Fibroblast of the aortic adventitia (primary cell): Measurements from ENCODE around the gene IL34. TPM values are rescaled to one million over a fixed set of nuclear protein-coding genes. Genes with fewer than 3 reads are reported as not detected.

Experiments
- DNase-seq: peaks from one replicate; pipeline ENCODE4 v3.0.0-alpha.2; 2010; ENCODE audit warnings: low read depth
- H3K4me3 ChIP-seq: 2 replicates; pipeline ENCODE4 v1.5.1; 2011; ENCODE audit warnings: low read depth, mild to moderate bottlenecking, control low read depth, low read length, moderate library complexity
- total RNA-seq: library from RNA; depleted of rRNA; stranded (reverse); fragments of >200 nt; gene quantifications from 2 replicates; pipeline ENCODE4 v1.2.3, GENCODE V29; 2012; ENCODE audit warnings: low replicate concordance
- TF ChIP-seq, protein P1 (sequence below): IDR thresholded peaks from 2 replicates; pipeline ENCODE4 v1.5.1; 2011; ENCODE audit warnings: mild to moderate bottlenecking, low read length, control low read depth, inconsistent platforms; ENCODE audit not compliant: insufficient read depth

Gene IL34
- total RNA-seq, result 3.4 and 10.9 TPM in 2 replicates

DNA sequence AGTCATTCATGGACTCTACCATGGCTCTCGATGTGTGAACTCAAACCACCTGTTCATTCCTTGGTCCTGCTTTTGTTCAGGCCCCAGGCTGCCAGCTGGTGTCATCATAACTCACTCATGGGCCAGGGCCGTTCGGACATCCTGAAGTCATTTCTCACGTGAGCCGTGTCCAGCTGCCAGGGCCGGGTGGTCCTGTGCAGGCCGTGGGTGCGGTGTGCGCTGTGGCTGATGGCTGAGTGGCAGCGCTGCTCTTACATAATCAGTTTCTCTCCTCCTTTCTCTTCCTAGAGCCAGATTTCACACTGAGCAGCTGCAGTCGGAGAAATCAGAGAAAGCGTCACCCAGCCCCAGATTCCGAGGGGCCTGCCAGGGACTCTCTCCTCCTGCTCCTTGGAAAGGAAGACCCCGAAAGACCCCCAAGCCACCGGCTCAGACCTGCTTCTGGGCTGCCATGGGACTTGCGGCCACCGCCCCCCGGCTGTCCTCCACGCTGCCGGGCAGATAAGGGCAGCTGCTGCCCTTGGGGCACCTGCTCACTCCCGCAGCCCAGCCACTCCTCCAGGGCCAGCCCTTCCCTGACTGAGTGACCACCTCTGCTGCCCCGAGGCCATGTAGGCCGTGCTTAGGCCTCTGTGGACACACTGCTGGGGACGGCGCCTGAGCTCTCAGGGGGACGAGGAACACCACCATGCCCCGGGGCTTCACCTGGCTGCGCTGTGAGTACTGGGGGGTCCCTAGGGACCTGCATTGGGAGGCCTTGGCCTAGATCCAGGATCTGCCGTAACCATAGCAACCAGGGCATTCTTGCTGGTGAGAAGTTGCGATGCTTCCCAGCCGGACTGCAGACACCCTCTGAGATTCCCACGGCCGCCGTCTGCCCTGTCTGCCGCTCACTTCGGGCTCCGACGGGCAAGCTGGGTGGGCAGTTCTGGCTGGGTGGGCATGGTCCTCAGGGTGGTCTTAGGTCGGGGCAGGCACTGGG lies at the start of gene IL34:
Gene IL34, plus strand, starts transcription at position 300 of the 982 bp plus-strand sequence. Its CDS starts 389 bp downstream, at position 689.
- no peak within 1 kb of the TSS for H3K4me3 ChIP-seq
- DNase-seq, result peak; percentile 39
- TF ChIP-seq, protein P1, sequence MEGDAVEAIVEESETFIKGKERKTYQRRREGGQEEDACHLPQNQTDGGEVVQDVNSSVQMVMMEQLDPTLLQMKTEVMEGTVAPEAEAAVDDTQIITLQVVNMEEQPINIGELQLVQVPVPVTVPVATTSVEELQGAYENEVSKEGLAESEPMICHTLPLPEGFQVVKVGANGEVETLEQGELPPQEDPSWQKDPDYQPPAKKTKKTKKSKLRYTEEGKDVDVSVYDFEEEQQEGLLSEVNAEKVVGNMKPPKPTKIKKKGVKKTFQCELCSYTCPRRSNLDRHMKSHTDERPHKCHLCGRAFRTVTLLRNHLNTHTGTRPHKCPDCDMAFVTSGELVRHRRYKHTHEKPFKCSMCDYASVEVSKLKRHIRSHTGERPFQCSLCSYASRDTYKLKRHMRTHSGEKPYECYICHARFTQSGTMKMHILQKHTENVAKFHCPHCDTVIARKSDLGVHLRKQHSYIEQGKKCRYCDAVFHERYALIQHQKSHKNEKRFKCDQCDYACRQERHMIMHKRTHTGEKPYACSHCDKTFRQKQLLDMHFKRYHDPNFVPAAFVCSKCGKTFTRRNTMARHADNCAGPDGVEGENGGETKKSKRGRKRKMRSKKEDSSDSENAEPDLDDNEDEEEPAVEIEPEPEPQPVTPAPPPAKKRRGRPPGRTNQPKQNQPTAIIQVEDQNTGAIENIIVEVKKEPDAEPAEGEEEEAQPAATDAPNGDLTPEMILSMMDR, result no peak

DNA sequence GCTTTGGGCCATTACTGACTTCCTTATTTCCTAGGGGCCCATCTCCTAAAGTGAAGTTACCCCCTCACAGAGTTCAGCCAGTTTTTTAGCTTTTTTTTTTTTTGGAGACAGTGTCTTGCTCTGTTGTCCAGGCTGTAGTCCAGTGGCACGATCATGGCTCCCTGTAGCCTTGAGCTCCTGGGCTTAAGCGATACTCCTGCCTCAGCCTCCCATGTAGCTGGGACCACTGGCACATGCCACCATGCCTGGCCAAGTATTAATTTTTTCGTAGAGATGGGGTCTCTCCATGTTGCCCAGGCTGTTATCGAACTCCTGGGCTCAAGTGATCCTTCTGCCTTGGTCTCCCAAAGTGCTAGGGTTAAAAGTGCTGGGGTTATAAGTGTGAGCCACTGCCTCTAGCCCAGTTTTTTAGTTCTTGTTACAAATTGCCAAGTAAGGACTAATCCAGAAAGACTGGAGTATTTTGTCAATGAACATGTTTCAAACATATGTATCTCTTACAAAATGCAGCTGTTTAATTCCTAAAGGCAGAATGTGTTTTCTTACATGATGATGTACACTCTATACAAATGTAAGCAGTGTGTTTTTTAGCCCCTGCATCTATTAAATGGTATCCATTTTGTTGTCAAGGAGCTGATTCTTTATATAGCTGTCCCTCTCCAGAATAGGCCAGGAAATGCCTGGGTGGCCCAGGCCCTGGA lies 49.1 kb upstream of the IL34 start:
- H3K4me3 ChIP-seq, result no peak overlapping the region
- TF ChIP-seq, protein P1, result no peak
- no peak for DNase-seq

DNA sequence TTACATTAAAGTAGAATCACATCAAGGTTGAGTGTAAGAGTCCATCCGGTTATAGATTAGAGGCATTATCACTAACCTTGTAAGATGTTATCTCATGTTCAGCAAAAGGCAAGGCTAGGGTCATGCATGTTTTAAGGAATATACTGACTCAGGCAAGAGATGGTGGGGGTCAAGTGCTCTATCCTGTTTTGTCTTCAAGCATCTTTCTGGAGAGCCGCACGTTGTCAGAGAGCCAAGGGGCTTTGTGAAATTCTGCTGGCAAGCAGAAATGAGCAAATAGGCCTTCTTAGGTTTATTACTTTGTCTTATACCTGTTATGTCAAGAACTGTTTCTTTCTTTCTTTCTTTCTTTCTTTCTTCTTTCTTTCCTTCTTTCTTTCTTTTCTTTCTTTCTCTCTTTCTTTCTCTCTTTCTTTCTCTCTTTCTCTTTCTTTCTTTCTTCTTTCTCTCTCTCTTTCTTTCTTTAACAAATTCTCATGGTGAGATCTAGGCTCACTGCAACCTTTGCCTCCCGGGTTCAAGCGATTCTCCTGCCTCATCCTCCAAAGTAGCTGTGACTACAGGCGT lies 47.3 kb upstream of the IL34 start:
- TF ChIP-seq, protein P1, result no peak
- H3K4me3 ChIP-seq, result no peak overlapping the region
- DNase-seq, result no peak

DNA sequence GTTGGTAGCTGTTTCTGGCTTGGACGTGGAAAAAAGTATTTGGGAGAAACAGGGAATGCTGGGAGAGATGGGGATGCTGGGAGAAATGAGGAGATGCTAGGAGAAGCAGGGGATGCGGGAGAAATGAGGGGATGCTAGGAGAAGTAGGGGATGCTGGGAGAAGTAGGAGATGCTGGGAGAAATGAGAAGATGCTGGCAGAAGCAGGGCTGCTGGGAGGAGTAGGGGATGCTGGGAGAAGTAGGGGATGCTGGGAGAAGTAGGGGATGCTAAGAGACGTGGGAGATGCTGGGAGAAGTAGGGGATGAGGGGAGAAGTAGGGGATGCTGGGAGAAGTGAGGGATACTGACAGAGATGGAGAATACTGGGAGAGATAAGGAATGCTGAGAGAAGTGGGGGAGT lies 45.6 kb upstream of the IL34 start:
- TF ChIP-seq, protein P1, result no peak
- H3K4me3 ChIP-seq, result no peak overlapping the region
- DNase-seq, result no peak

DNA sequence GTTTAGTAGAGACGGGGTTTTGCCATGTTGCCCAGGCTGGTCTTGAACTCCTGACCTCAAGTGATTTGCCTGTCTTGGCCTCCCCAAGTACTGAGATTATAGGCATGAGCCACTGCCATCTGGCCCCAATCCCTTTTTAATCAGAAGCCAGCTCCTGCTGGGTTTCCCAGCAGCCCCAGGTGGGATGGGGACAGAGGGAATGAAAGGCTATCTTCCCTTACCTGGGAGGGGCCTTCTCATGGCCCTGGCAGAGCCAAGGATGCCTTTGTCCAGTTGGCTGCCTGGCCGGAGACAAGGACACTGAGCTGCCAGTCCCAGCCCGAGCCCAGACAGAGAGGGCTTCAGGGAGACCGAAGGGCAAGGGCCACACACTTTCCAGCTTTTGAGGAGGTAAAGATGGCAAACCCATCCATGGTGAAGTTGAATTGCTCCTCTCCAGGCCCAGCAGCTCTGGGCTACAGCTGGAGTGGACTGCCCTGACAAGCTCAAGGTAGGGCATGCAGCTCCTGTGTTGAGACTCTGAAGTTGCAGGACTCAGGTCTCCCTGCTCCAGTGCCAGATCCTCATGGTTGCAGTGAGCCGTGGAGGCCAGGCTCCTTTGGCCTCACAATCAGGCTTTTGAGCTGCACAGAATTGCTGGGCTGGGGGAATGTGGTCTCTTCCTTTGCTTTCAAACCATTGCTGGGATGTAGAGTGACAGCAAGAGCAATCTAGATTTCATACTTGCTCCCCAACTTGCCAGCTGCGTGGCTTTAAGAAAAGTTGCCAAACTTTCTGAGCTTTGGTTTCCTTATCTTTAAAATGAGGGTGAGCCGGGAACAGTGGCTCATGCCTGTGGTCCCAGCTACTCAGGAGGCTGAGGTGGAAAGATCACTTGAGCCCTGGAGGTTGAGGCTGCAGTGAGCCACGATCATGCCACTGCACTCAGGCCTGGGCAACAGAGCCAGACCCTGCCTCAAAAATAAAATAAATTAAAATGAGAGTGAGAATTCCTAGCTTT lies 44.5 kb upstream of the IL34 start:
- peak; percentile 78 for DNase-seq
- H3K4me3 ChIP-seq, result no peak overlapping the region
- TF ChIP-seq, protein P1, result no peak

DNA sequence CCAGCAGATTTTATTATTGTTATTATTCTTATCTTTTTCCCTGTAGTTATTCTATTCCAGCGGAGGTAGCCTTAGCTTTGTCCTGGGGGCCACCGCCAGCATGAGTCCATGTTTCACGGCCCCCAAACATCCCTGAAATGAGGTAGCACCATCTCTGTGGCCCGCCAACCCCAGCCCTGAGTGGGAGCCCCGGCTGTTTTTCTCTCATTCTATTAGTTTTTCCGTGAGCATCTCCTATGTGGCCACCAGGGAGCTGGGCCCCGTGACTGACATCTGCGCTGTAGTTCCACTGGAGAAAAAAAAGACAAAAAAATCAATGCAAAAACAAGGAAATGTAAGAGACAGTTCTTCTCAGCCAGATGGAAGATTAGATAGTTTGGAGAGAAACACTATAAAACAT lies 43.5 kb upstream of the IL34 start:
- TF ChIP-seq, protein P1, result no peak
- no peak overlapping the region for H3K4me3 ChIP-seq

More for the DNA sequence above, 43.5 kb upstream of the IL34 start:
- DNase-seq, result no peak
